Measurements from ENCODE around the gene VARS2.

VARS2 gene

GRCh38 chr6:30972816-30973215 is 58.8 kb downstream of the VARS2 start:
- H3K27ac Mint-ChIP-seq = no peak overlapping the region
- H3K9me3 Mint-ChIP-seq = peaks cover 3% of the 10 kb centered on the region
- H3K36me3 Mint-ChIP-seq (ENCODE audit: low read depth) = no peaks in the 10 kb centered on the region
- H3K4me1 Mint-ChIP-seq = peaks cover 6% of the 10 kb centered on the region
- peaks cover 28% of the 10 kb centered on the region for H3K27me3 Mint-ChIP-seq (ENCODE audit: low read depth)
- H3K4me3 Mint-ChIP-seq = no peak overlapping the region
- TF ChIP-seq CTCF (IDR thresholded peaks at IDR 0.05; ENCODE audit: unreplicated experiment in 3 of 3) = no peak

GRCh38 chr6:30974490-30975252 is 60.6 kb downstream of the VARS2 start:
- H3K36me3 Mint-ChIP-seq (ENCODE audit: low read depth) = no peaks in the 10 kb centered on the region
- TF ChIP-seq CTCF (IDR thresholded peaks at IDR 0.05; ENCODE audit: unreplicated experiment in 3 of 3) = no peak
- peaks cover 27% of the 10 kb centered on the region for H3K27me3 Mint-ChIP-seq (ENCODE audit: low read depth)
- H3K4me3 Mint-ChIP-seq = no peak overlapping the region
- no peak overlapping the region for H3K27ac Mint-ChIP-seq
- H3K9me3 Mint-ChIP-seq = no peaks in the 10 kb centered on the region
- H3K4me1 Mint-ChIP-seq = peaks cover 21% of the 10 kb centered on the region

Measured in nephron (organoid).